Spleen (tissue), 11 donors: ENCODE measurements around the gene SIGLEC1. TPM values are rescaled to one million over a fixed set of nuclear protein-coding genes. Genes with fewer than 3 reads are reported as not detected.
A peak's percentile ranks its signal among the peaks of the same experiment; 100 is the strongest.

Experiments
- DNase-seq: peaks from one replicate; pipeline ENCODE4 v3.0.0-alpha.2; 2020
- H3K27ac ChIP-seq, 8 donors: fragments of 200-600 bp; sonication (generic) in 7 of 8; 1 replicate in 4 of 8; 2 replicates in 4 of 8; pipeline versions ENCODE4 v1.5.0 to v1.8.0; 2016 to 2021; ENCODE audit warnings: inconsistent platforms in 4 of 8, mild to moderate bottlenecking in 4 of 8, moderate library complexity in 1 of 8
- H3K27me3 ChIP-seq, 7 donors: fragments of 200-600 bp; sonication (generic) in 6 of 7; replicated peaks in 1 of 7; 1 replicate in 4 of 7; 2 replicates in 3 of 7; pipeline versions ENCODE4 v1.5.0 to v1.8.0; 2016 to 2021; ENCODE audit warnings: inconsistent platforms in 3 of 7, mild to moderate bottlenecking in 1 of 7
- H3K36me3 ChIP-seq, 6 donors: fragments of 200-600 bp; sonication (generic) in 5 of 6; 1 replicate in 4 of 6; 2 replicates in 2 of 6; pipeline versions ENCODE4 v1.5.0 to v1.8.0; 2016 to 2021; ENCODE audit warnings: inconsistent platforms in 2 of 6
- H3K4me1 ChIP-seq, 6 donors: fragments of 200-600 bp; sonication (generic) in 5 of 6; 1 replicate in 3 of 6; 2 replicates in 3 of 6; pipeline versions ENCODE4 v1.5.0 to v1.8.0; 2016 to 2021; ENCODE audit warnings: inconsistent platforms in 3 of 6
- H3K4me3 ChIP-seq, 8 donors: fragments of 200-600 bp; sonication (generic) in 7 of 8; 1 replicate in 4 of 8; 2 replicates in 4 of 8; pipeline versions ENCODE4 v1.5.0 to v1.8.0; 2016 to 2021; ENCODE audit warnings: inconsistent platforms in 4 of 8, mild to moderate bottlenecking in 4 of 8, moderate library complexity in 2 of 8
- H3K9me3 ChIP-seq, 8 donors: fragments of 200-600 bp; sonication (generic) in 7 of 8; 1 replicate in 4 of 8; 2 replicates in 4 of 8; pipeline versions ENCODE4 v1.5.0 to v1.8.0; 2016 to 2021; ENCODE audit warnings: inconsistent platforms in 4 of 8
- POLR2A ChIP-seq, 3 donors: fragments of 450-650 bp; IDR thresholded peaks; one replicate each; pipeline ENCODE4 v1.5.1; 2017; ENCODE audit warnings: antibody characterized with exemption in 3 of 3, mild to moderate bottlenecking in 1 of 3
- POLR2AphosphoS5 ChIP-seq, 3 donors: sonication (generic); formaldehyde crosslinking; IDR thresholded peaks; one replicate each; pipeline ENCODE4 v1.5.1; 2017; ENCODE audit warnings: antibody characterized with exemption in 3 of 3
- WGBS, 5 donors: extraction: QIAGEN DNeasy Blood & Tissue Kit in 3 of 5; methylation state at CpG; one replicate each; pipeline versions ENCODE4 v1.1.5 to v1.1.7; 2013 to 2018; 5-methylcytosine and 5-hydroxymethylcytosine counted together
- intact Hi-C: fragments of 100-400 bp; cut with DNase I; formaldehyde crosslinking; loops from one replicate; pipeline ENCODE4 v1.15.0; 2023; ENCODE audit warnings: low total_unique reads
- polyA plus RNA-seq, 3 donors: library from polyadenylated mRNA; stranded (reverse); fragments of 200-250 nt; gene quantifications; one replicate each; pipeline ENCODE4 v1.2.1, GENCODE V29; 2013
- total RNA-seq, 7 donors: library from RNA; depleted of rRNA in 3 of 7; stranded (reverse); fragments of >200 nt in 3 of 7; fragmentation: NEBNext Ultra II Directional in 4 of 7; extraction: Animal tissue kit (Norgen Biotek cat#: 25700) in 4 of 7; gene quantifications; one replicate each; pipeline versions ENCODE4 v1.1.0 to v1.2.1, GENCODE V29; 2016 to 2021
- TF ChIP-seq, protein P1 (sequence below), 11 experiments: fragments of 200-600 bp in 7 of 11; fragments of 450-650 bp in 4 of 11; sonication (generic) in 4 of 11; IDR thresholded peaks in 8 of 11; conservative IDR thresholded peaks in 3 of 11; 1 replicate in 7 of 11; 2 replicates in 4 of 11; pipeline versions ENCODE4 v1.4.0 to v1.8.0; 2016 to 2021; ENCODE audit warnings: antibody characterized with exemption in 11 of 11, inconsistent platforms in 4 of 11, mild to moderate bottlenecking in 1 of 11
- donor health status: healthy with polysubstance abuse.
- donor health status: DM: no; HTN: no; CAD: no; lungs with moderate emphysema.
- donor health status: DM: no; HTN: no; CAD: no.
- donor health status: Bipolar disorder and iron deficiency.
- donor health status: healthy.
- donor health status: DM: no; HTN: no; CAD: no.
- donor health status: DM: yes; HTN: yes; CAD: no.

SIGLEC1 gene
- total and polyA plus RNA-seq, 10 donors, result 3.0 to 50.2 (median 14.9) TPM

DNA sequence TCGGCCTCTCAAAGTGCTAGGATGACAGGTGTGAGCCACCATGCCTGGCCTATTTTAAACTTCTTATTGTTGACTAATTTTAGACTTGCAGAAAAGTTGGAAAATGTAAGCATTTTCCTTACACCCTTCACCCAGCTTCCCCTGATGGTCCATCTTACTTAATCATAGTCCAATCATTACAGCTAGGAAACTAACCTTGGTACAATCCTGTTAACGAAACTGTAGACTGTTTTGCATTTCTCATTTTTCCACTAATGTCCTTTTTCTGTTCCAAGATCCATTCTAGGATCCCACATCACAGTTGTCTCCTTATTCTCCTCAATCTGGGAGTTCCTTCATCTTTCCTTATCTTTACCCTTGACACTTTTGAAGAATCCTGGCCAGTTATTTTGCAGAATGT is 48.5 kb downstream of the SIGLEC1 start:
- peaks cover 0 to 75% (median 31%) of the 10 kb centered on the region in 7 donors for H3K27me3 ChIP-seq
- H3K4me1 ChIP-seq, result peaks cover 0 to 32% (median 17%) of the 10 kb centered on the region in 6 donors
- no peak for DNase-seq
- TF ChIP-seq POLR2AphosphoS5 (IDR thresholded peaks at IDR 0.05) (no peak), POLR2A (IDR thresholded peaks at IDR 0.05) (no peak)
- TF ChIP-seq, protein P1, sequence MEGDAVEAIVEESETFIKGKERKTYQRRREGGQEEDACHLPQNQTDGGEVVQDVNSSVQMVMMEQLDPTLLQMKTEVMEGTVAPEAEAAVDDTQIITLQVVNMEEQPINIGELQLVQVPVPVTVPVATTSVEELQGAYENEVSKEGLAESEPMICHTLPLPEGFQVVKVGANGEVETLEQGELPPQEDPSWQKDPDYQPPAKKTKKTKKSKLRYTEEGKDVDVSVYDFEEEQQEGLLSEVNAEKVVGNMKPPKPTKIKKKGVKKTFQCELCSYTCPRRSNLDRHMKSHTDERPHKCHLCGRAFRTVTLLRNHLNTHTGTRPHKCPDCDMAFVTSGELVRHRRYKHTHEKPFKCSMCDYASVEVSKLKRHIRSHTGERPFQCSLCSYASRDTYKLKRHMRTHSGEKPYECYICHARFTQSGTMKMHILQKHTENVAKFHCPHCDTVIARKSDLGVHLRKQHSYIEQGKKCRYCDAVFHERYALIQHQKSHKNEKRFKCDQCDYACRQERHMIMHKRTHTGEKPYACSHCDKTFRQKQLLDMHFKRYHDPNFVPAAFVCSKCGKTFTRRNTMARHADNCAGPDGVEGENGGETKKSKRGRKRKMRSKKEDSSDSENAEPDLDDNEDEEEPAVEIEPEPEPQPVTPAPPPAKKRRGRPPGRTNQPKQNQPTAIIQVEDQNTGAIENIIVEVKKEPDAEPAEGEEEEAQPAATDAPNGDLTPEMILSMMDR (IDR thresholded peaks at IDR 0.05 in 8 of 11, conservative IDR thresholded peaks at IDR 0.05 in 3 of 11), result no peak
- intact Hi-C loops, result no loop called here
- no peaks in the 10 kb centered on the region for H3K9me3 ChIP-seq
- WGBS, 5 donors, result 69 to 83% (median 78%) methylated on average over 2 of the region's 2 CpGs
- no peak overlapping the region for H3K27ac ChIP-seq
- H3K36me3 ChIP-seq, result no peaks in the 10 kb centered on the region
- H3K4me3 ChIP-seq, result no peak overlapping the region

DNA sequence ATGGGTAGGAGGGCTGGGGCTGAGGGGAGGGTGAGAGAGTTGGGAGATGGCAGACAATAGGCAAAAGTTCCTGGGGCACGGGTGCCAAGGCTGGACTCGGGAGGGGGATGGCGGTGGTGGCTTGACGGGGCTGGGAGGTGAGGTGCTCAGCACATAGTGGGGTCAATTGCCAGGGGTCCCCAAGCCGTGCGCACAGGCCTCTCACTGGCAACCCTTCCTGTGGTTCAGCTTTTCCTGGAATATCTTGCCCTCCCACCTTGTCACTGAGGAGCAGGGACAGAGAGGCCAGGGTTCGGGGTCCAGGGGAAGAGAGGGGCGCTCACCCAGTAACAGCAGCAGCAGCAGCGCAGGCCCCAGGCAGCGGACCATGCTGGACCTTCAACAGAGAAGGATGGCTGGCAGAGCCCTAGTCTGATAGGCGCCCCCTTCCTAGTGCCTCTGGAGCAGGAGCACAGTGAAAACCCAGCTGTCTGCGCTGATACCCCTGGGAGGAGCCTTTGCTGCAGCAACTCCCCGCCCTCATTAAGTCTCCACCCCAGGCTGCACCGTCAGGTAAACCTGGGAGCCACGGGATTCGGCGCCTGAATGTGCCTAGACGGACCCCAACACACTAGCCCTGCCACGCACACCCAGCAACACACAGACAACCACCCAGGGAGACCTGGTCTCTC is 49.2 kb downstream of the SIGLEC1 start, which contains the start of gene GFRA4:
GFRA4 (minus strand) TSS at position 369 of the 671 bp plus-strand sequence; CDS start at position 369, 0 bp downstream.
- 70 to 80% (median 73%) methylated on average over 15 to 19 of the region's 19 CpGs for WGBS, 5 donors
- intact Hi-C loops, result no loop called here
- Histone ChIP-seq H3K36me3 (no peaks in the 10 kb centered on the region), H3K4me3 (no peak within 1 kb of the TSS), H3K27ac (no peak within 1 kb of the TSS), H3K4me1 (peaks cover 0 to 36% (median 17%) of the 10 kb centered on the region in 6 donors), H3K9me3 (no peaks in the 10 kb centered on the region), H3K27me3 (peaks cover 0 to 77% (median 31%) of the 10 kb centered on the region in 7 donors)
- TF ChIP-seq, protein P1 (IDR thresholded peaks at IDR 0.05 in 8 of 11, conservative IDR thresholded peaks at IDR 0.05 in 3 of 11), result no peak
- no peak for TF ChIP-seq POLR2AphosphoS5 (IDR thresholded peaks at IDR 0.05)
- TF ChIP-seq POLR2A (IDR thresholded peaks at IDR 0.05), result no peak
- DNase-seq, result peak; percentile 57

Other genes starting within 250 kb of the SIGLEC1 start
- gene ATRN, start 241.6 kb downstream of the SIGLEC1 start, total RNA-seq, result 10 to 100 TPM; 24.6 to 49.9 (median 31.1) TPM
- 1 to 10 TPM; 1.8 to 2.9 (median 2.0) TPM for gene ATRN, start 241.6 kb downstream of the SIGLEC1 start, polyA plus RNA-seq
- gene GFRA4, start 49.2 kb downstream of the SIGLEC1 start, total RNA-seq, result not detected
- not detected for gene GFRA4, start 49.2 kb downstream of the SIGLEC1 start, polyA plus RNA-seq
- gene ADAM33, start 30.6 kb downstream of the SIGLEC1 start, total RNA-seq, result 10 to 100 TPM in 3 of 7 donors, 1 to 10 TPM in 4; 4.0 to 10.7 (median 9.1) TPM
- 10 to 100 TPM in 1 of 3 donors, 1 to 10 TPM in 2; 5.9 to 31.6 (median 9.5) TPM for gene ADAM33, start 30.6 kb downstream of the SIGLEC1 start, polyA plus RNA-seq
- 10 to 100 TPM; 12.6 to 74.0 (median 29.9) TPM for gene HSPA12B, start 20.1 kb upstream of the SIGLEC1 start, total RNA-seq
- 10 to 100 TPM in 2 of 3 donors, 1 to 10 TPM in 1; 5.7 to 41.6 (median 21.3) TPM for gene HSPA12B, start 20.1 kb upstream of the SIGLEC1 start, polyA plus RNA-seq
- gene ADISSP, start 55.2 kb upstream of the SIGLEC1 start, total RNA-seq, result 10 to 100 TPM; 29.4 to 42.4 (median 35.1) TPM
- 10 to 100 TPM; 31.3 to 55.5 (median 36.8) TPM for gene ADISSP, start 55.2 kb upstream of the SIGLEC1 start, polyA plus RNA-seq
- gene SPEF1, start 68.8 kb upstream of the SIGLEC1 start, total RNA-seq, result not detected
- under 1 TPM in 2 of 3 donors, not detected in 1; 0.06 to 0.11 TPM for gene SPEF1, start 68.8 kb upstream of the SIGLEC1 start, polyA plus RNA-seq
- gene CENPB, start 74.1 kb upstream of the SIGLEC1 start, total RNA-seq, result 10 to 100 TPM; 41.8 to 84.7 (median 57.9) TPM
- 10 to 100 TPM; 24.8 to 56.9 (median 29.3) TPM for gene CENPB, start 74.1 kb upstream of the SIGLEC1 start, polyA plus RNA-seq
- gene CDC25B, start 83.7 kb upstream of the SIGLEC1 start, total RNA-seq, result 10 to 100 TPM; 48.3 to 67.7 (median 55.1) TPM
- 10 to 100 TPM; 22.8 to 45.8 (median 42.9) TPM for gene CDC25B, start 83.7 kb upstream of the SIGLEC1 start, polyA plus RNA-seq
- 10 to 100 TPM; 11.1 to 19.0 (median 17.1) TPM for gene AP5S1, start 107.9 kb upstream of the SIGLEC1 start, total RNA-seq
- 1 to 10 TPM; 5.3 to 9.6 (median 5.6) TPM for gene AP5S1, start 107.9 kb upstream of the SIGLEC1 start, polyA plus RNA-seq
- 10 to 100 TPM; 27.2 to 45.0 (median 41.0) TPM for gene MAVS, start 134.2 kb upstream of the SIGLEC1 start, total RNA-seq
- gene MAVS, start 134.2 kb upstream of the SIGLEC1 start, polyA plus RNA-seq, result 10 to 100 TPM in 1 of 3 donors, 1 to 10 TPM in 2; 4.1 to 18.5 (median 5.2) TPM
- gene PANK2, start 176.8 kb upstream of the SIGLEC1 start, total RNA-seq, result 10 to 100 TPM; 45.5 to 74.4 (median 67.9) TPM
- gene PANK2, start 176.8 kb upstream of the SIGLEC1 start, polyA plus RNA-seq, result 10 to 100 TPM; 23.0 to 36.2 (median 32.3) TPM